ENCODE measurements around the gene DVL1.

The DVL1 gene

GRCh38 chr1:1340185-1340584 lies 9.0 kb downstream of the DVL1 start:
- DNase-seq, result no peak

- DNase-seq, result no peak
Observed at GRCh38 chr1:1338278-1338677, 10.9 kb downstream of the DVL1 start.

GRCh38 chr1:1337793-1338147 lies 11.4 kb downstream of the DVL1 start:
- DNase-seq, result no peak

- no peak for DNase-seq
Observed at GRCh38 chr1:1336931-1337792, 12.1 kb downstream of the DVL1 start.

- DNase-seq, result no peak
Observed at GRCh38 chr1:1336446-1336845, 12.8 kb downstream of the DVL1 start.

- no peak for DNase-seq
Observed at GRCh38 chr1:1335792-1336248, 13.4 kb downstream of the DVL1 start.

- DNase-seq, result no peak
Observed at GRCh38 chr1:1335283-1335682, 13.9 kb downstream of the DVL1 start.

GRCh38 chr1:1334835-1335234 lies 14.4 kb downstream of the DVL1 start:
- DNase-seq, result no peak

- DNase-seq, result no peak
Observed at GRCh38 chr1:1333551-1334241, 15.5 kb downstream of the DVL1 start.

- DNase-seq, result no peak
Observed at GRCh38 chr1:1332774-1333480, 16.3 kb downstream of the DVL1 start.

GRCh38 chr1:1332031-1332755 lies 17.0 kb downstream of the DVL1 start:
- no peak for DNase-seq

GRCh38 chr1:1331068-1331965 lies 17.9 kb downstream of the DVL1 start, which contains the start of gene TAS1R3:
TSS of gene TAS1R3 (plus strand) at chr1:1331280. CDS start at chr1:1331346, 66 bp downstream.
- DNase-seq, result peak; percentile 20

- DNase-seq, result peak; percentile 25
Observed at GRCh38 chr1:1330366-1331067, 18.7 kb downstream of the DVL1 start.

GRCh38 chr1:1329304-1330210 lies 19.7 kb downstream of the DVL1 start:
- DNase-seq, result no peak

GRCh38 chr1:1328254-1328653 lies 21.0 kb downstream of the DVL1 start:
- DNase-seq, result no peak

GRCh38 chr1:1327291-1327690 lies 21.9 kb downstream of the DVL1 start:
- no peak for DNase-seq

- no peak for DNase-seq
Observed at GRCh38 chr1:1326075-1326605, 23.1 kb downstream of the DVL1 start.

- no peak for DNase-seq
Observed at GRCh38 chr1:1325288-1326074, 23.7 kb downstream of the DVL1 start.

All from EL (cell line).